ENCODE measurements around the gene CA14. TPM values are rescaled to one million over a fixed set of nuclear protein-coding genes. Genes with fewer than 3 reads are reported as not detected.
"Not testable (repeated sequence)": the region's sequence is repeated elsewhere in the genome, so short reads cannot be mapped to it uniquely, and the experiment has no call there.

Gene CA14
- total RNA-seq: not detected

- H3K27me3 Mint-ChIP-seq: peaks cover 46% of the 10 kb centered on the region
- CTCF ChIA-PET: interaction anchor here (0.9 to 5.3 kb wide), 8 partner anchors 11 to 302 kb away, joined by 3 to 89 read pairs (median 18); partner anchors contain the start of genes APH1A, C1orf54, CIART and FALEC
- peaks cover 20% of the 10 kb centered on the region for H3K4me1 Mint-ChIP-seq
- H3K4me3 Mint-ChIP-seq: no peak within 1 kb of the TSS
- no peaks in the 10 kb centered on the region for H3K9me3 Mint-ChIP-seq (ENCODE audit: low read depth)
- no peaks in the 10 kb centered on the region for H3K36me3 Mint-ChIP-seq
- ATAC-seq (no peak), DNase-seq (no peak)
- H3K27ac Mint-ChIP-seq: no peak within 1 kb of the TSS
Observed at GRCh38 chr1:150257624-150258585, at the start of gene CA14. Gene CA14, plus strand, starts transcription at chr1:150257774. Its CDS starts 355 bp downstream, at chr1:150258129.

- H3K4me3 Mint-ChIP-seq: not testable (repeated sequence)
Observed at GRCh38 chr1:150208460-150208859, 49.1 kb upstream of the CA14 start.

GRCh38 chr1:150210091-150210490 lies 47.5 kb upstream of the CA14 start:
- H3K4me3 Mint-ChIP-seq: no peak overlapping the region
- peaks cover 21% of the 10 kb centered on the region for H3K4me1 Mint-ChIP-seq
- no peak overlapping the region for H3K27ac Mint-ChIP-seq
- H3K36me3 Mint-ChIP-seq: no peaks in the 10 kb centered on the region
- CTCF ChIA-PET: interaction anchor here (1.3 kb wide), 1 partner anchor 23 kb away, joined by 3 read pairs; no protein-coding TSS in a partner anchor
- DNase-seq (no peak), ATAC-seq (no peak)
- H3K9me3 Mint-ChIP-seq (ENCODE audit: low read depth): no peaks in the 10 kb centered on the region
- no peaks in the 10 kb centered on the region for H3K27me3 Mint-ChIP-seq

More at GRCh38 chr1:150208460-150208859, 49.1 kb upstream of the CA14 start:
- H3K9me3 Mint-ChIP-seq (ENCODE audit: low read depth); DNase-seq; H3K27ac Mint-ChIP-seq; ATAC-seq; H3K36me3 Mint-ChIP-seq; H3K27me3 Mint-ChIP-seq; H3K4me1 Mint-ChIP-seq; CTCF ChIA-PET: not testable (repeated sequence)

GRCh38 chr1:150210706-150211105 lies 46.9 kb upstream of the CA14 start:
- CTCF ChIA-PET: interaction anchor here (1.3 kb wide), 1 partner anchor 24 kb away, joined by 3 read pairs; no protein-coding TSS in a partner anchor
- DNase-seq (no peak), ATAC-seq (no peak)
- Mint-ChIP-seq H3K9me3 (ENCODE audit: low read depth) (no peaks in the 10 kb centered on the region), H3K36me3 (no peaks in the 10 kb centered on the region), H3K27me3 (no peaks in the 10 kb centered on the region), H3K4me3 (no peak overlapping the region), H3K4me1 (peaks cover 21% of the 10 kb centered on the region), H3K27ac (no peak overlapping the region)

- H3K4me1 Mint-ChIP-seq: peaks cover 21% of the 10 kb centered on the region
- no peaks in the 10 kb centered on the region for H3K9me3 Mint-ChIP-seq (ENCODE audit: low read depth)
- no peak for DNase-seq
- peaks cover 3% of the 10 kb centered on the region for H3K36me3 Mint-ChIP-seq
- H3K27me3 Mint-ChIP-seq: no peaks in the 10 kb centered on the region
- ATAC-seq: no peak
- H3K27ac Mint-ChIP-seq: no peak overlapping the region
- CTCF ChIA-PET: no interaction called here
- no peak overlapping the region for H3K4me3 Mint-ChIP-seq
Observed at GRCh38 chr1:150212070-150212469, 45.5 kb upstream of the CA14 start.

- H3K27ac Mint-ChIP-seq: peak overlapping the region; percentile 98
- ATAC-seq (peak; percentile 100), DNase-seq (peak; percentile 97)
- no peaks in the 10 kb centered on the region for H3K27me3 Mint-ChIP-seq
- H3K4me3 Mint-ChIP-seq: peak overlapping the region; percentile 81
- peaks cover 5% of the 10 kb centered on the region for H3K36me3 Mint-ChIP-seq
- H3K4me1 Mint-ChIP-seq: peaks cover 21% of the 10 kb centered on the region
- no peaks in the 10 kb centered on the region for H3K9me3 Mint-ChIP-seq (ENCODE audit: low read depth)
- CTCF ChIA-PET: interaction anchor here (0.9 to 1.8 kb wide), 4 partner anchors 20 to 251 kb away, joined by 3 to 8 read pairs (median 4); no protein-coding TSS in a partner anchor
Observed at GRCh38 chr1:150213170-150214098, 44.1 kb upstream of the CA14 start.

GRCh38 chr1:150214099-150214756 lies 43.3 kb upstream of the CA14 start:
- H3K27ac Mint-ChIP-seq: peak overlapping the region; percentile 98
- not testable (repeated sequence) for ATAC-seq; H3K9me3 Mint-ChIP-seq (ENCODE audit: low read depth); H3K27me3 Mint-ChIP-seq; DNase-seq; H3K36me3 Mint-ChIP-seq
- CTCF ChIA-PET: interaction anchor here (1.0 to 1.8 kb wide), 2 partner anchors 42 to 252 kb away, joined by 4 to 8 read pairs; no protein-coding TSS in a partner anchor
- peaks cover 21% of the 10 kb centered on the region for H3K4me1 Mint-ChIP-seq
- peak overlapping the region; percentile 81 for H3K4me3 Mint-ChIP-seq

- H3K27me3 Mint-ChIP-seq; H3K4me3 Mint-ChIP-seq; DNase-seq; ATAC-seq; H3K9me3 Mint-ChIP-seq (ENCODE audit: low read depth); H3K27ac Mint-ChIP-seq: not testable (repeated sequence)
- CTCF ChIA-PET: interaction anchor here (1.1 kb wide), 1 partner anchor 9 kb away, joined by 4 read pairs; no protein-coding TSS in a partner anchor
- peaks cover 21% of the 10 kb centered on the region for H3K4me1 Mint-ChIP-seq
- peaks cover 18% of the 10 kb centered on the region for H3K36me3 Mint-ChIP-seq
Observed at GRCh38 chr1:150215855-150216254, 41.7 kb upstream of the CA14 start.

- ATAC-seq (peak; percentile 53), DNase-seq (no peak)
- H3K36me3 Mint-ChIP-seq: peaks cover 45% of the 10 kb centered on the region
- no peaks in the 10 kb centered on the region for H3K27me3 Mint-ChIP-seq
- H3K4me1 Mint-ChIP-seq: peaks cover 9% of the 10 kb centered on the region
- no peak overlapping the region for H3K4me3 Mint-ChIP-seq
- no peaks in the 10 kb centered on the region for H3K9me3 Mint-ChIP-seq (ENCODE audit: low read depth)
- H3K27ac Mint-ChIP-seq: no peak overlapping the region
- CTCF ChIA-PET: interaction anchor here (0.6 to 1.9 kb wide), 2 partner anchors 12 to 34 kb away, joined by 3 to 6 read pairs; no protein-coding TSS in a partner anchor
Observed at GRCh38 chr1:150221552-150221951, 36.0 kb upstream of the CA14 start.

GRCh38 chr1:150224983-150225382 lies 32.6 kb upstream of the CA14 start:
- ATAC-seq (no peak), DNase-seq (no peak)
- H3K9me3 Mint-ChIP-seq (ENCODE audit: low read depth): no peaks in the 10 kb centered on the region
- CTCF ChIA-PET: interaction anchor here (1.2 to 1.8 kb wide), 5 partner anchors 9 to 153 kb away, joined by 3 to 9 read pairs (median 4); no protein-coding TSS in a partner anchor
- peaks cover 56% of the 10 kb centered on the region for H3K36me3 Mint-ChIP-seq
- H3K27me3 Mint-ChIP-seq: no peaks in the 10 kb centered on the region
- peaks cover 19% of the 10 kb centered on the region for H3K4me1 Mint-ChIP-seq
- H3K4me3 Mint-ChIP-seq: no peak overlapping the region
- no peak overlapping the region for H3K27ac Mint-ChIP-seq

GRCh38 chr1:150225546-150225945 lies 32.0 kb upstream of the CA14 start:
- peak overlapping the region; percentile 57 for H3K27ac Mint-ChIP-seq
- CTCF ChIA-PET: interaction anchor here (1.2 to 1.8 kb wide), 5 partner anchors 8 to 153 kb away, joined by 3 to 9 read pairs (median 4); no protein-coding TSS in a partner anchor
- DNase-seq (no peak), ATAC-seq (no peak)
- peaks cover 19% of the 10 kb centered on the region for H3K4me1 Mint-ChIP-seq
- no peak overlapping the region for H3K4me3 Mint-ChIP-seq
- H3K36me3 Mint-ChIP-seq: peaks cover 55% of the 10 kb centered on the region
- H3K27me3 Mint-ChIP-seq: no peaks in the 10 kb centered on the region
- H3K9me3 Mint-ChIP-seq (ENCODE audit: low read depth): no peaks in the 10 kb centered on the region

GRCh38 chr1:150226486-150226885 lies 31.1 kb upstream of the CA14 start:
- CTCF ChIA-PET: interaction anchor here (1.8 kb wide), 1 partner anchor 39 kb away, joined by 4 read pairs; no protein-coding TSS in a partner anchor
- Mint-ChIP-seq H3K27me3 (no peaks in the 10 kb centered on the region), H3K4me3 (no peak overlapping the region), H3K27ac (peak overlapping the region; percentile 61), H3K36me3 (peaks cover 58% of the 10 kb centered on the region), H3K4me1 (peaks cover 21% of the 10 kb centered on the region), H3K9me3 (ENCODE audit: low read depth) (no peaks in the 10 kb centered on the region)
- DNase-seq (no peak), ATAC-seq (no peak)

Measured in activated CD8-positive, alpha-beta memory T cell treated with anti-CD3 and anti-CD28 coated beads, Interleukin-2, amount 10 ng/mL, durations not matched to agents 7 days and 5 days (primary cell).